Mesodermal cell (in vitro differentiated cells): ENCODE measurements around the gene PPP1R3F.
"Not testable (repeated sequence)": the region's sequence is repeated elsewhere in the genome, so short reads cannot be mapped to it uniquely, and the experiment has no call there.

ENCODE experiments used
- H3K27ac ChIP-seq: 2 replicates; pipeline ENCODE4 v1.7.0; 2013; ENCODE audit warnings: mild to moderate bottlenecking, low read depth, low read length, moderate library complexity; ENCODE audit not compliant: severe bottlenecking
- H3K36me3 ChIP-seq: 2 replicates; pipeline ENCODE4 v1.7.1; 2013; ENCODE audit warnings: mild to moderate bottlenecking, low read length, moderate library complexity; ENCODE audit not compliant: control insufficient read depth, insufficient read depth
- H3K4me1 ChIP-seq: one replicate; pipeline ENCODE4 v1.7.1; 2013; ENCODE audit warnings: mild to moderate bottlenecking, low read length; ENCODE audit not compliant: insufficient read depth, control insufficient read depth, poor library complexity, severe bottlenecking
- H3K4me3 ChIP-seq: 2 replicates; pipeline ENCODE4 v1.7.0; 2013; ENCODE audit warnings: low read length, control low read depth, mild to moderate bottlenecking; ENCODE audit not compliant: insufficient read depth, poor library complexity, severe bottlenecking; ENCODE audit errors: extremely low read depth
- H3K9me3 ChIP-seq: 2 replicates; pipeline ENCODE4 v1.7.1; 2013; ENCODE audit warnings: mild to moderate bottlenecking, low read length, moderate library complexity; ENCODE audit not compliant: control insufficient read depth
- WGBS, 2 experiments: methylation state at CpG; one replicate each; pipeline ENCODE4 v1.1.5; 2013; ENCODE audit warnings: missing lambda C conversion rate in 2 of 2; ENCODE audit not compliant: insufficient coverage in 2 of 2; 5-methylcytosine and 5-hydroxymethylcytosine counted together

The PPP1R3F gene

DNA sequence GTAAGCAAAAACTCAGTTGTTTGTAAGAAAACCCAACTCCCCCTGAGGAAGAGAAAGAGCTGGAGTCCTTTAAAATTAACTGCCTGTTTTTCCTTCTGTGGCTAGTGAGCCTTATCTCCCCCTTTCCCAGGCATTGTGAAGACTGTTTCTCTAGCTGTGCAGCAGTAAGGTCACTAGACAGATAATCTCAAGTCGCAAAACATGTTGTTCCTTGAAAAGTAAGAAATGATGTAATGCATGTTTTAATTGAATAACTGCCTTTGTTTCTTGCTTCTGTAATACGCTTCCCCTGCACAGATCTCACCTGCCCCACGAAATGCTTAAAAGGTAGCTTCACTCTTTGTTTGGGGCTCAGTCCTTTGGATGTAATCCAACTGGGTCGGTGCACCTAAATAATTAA lies 46.5 kb downstream of the PPP1R3F start:
- Histone ChIP-seq H3K27ac (no peak overlapping the region), H3K4me1 (no peaks in the 10 kb centered on the region)
- WGBS, 2 experiments = 100% methylated on average over 2 of the region's 4 CpGs

GRCh38 chrX:49321737-49322136 lies 52.1 kb downstream of the PPP1R3F start, which contains the start of gene GAGE12J:
GAGE12J (plus strand) TSS chrX:49322037; CDS start chrX:49323194, 1,157 bp downstream.
- not testable (repeated sequence) for H3K4me3 ChIP-seq, H3K27ac ChIP-seq, H3K4me1 ChIP-seq, H3K36me3 ChIP-seq, H3K9me3 ChIP-seq
- no CpG with 5 or more reads among the region's 16 CpGs for WGBS, 2 experiments

More for the DNA sequence above, 46.5 kb downstream of the PPP1R3F start:
- Histone ChIP-seq H3K4me3 (no peak overlapping the region), H3K9me3 (no peaks in the 10 kb centered on the region), H3K36me3 (no peaks in the 10 kb centered on the region)

DNA sequence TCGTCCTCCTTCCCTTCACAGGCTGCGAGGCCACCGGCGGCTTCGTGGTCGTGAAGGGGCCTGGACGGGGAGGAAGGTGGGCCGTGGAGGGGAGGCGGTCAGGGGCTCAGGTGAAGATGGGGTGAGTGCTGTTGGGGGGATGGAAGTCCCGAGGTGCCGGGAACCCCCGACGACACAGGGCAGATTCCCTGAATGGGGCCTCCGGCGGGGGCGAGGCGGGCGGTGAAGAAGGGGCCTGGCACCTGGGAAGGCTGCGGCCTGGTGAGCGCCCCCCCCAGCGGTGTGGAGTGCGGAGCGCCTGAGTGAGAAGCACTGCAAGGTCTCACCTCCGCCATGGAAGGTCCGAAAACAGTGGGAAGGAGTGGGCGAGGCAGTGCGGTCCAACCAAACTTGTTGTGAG lies 52.7 kb downstream of the PPP1R3F start:
- WGBS, 2 experiments = no CpG with 5 or more reads among the region's 27 CpGs
- H3K9me3 ChIP-seq, H3K4me1 ChIP-seq, H3K4me3 ChIP-seq, H3K36me3 ChIP-seq, H3K27ac ChIP-seq: not testable (repeated sequence)

DNA sequence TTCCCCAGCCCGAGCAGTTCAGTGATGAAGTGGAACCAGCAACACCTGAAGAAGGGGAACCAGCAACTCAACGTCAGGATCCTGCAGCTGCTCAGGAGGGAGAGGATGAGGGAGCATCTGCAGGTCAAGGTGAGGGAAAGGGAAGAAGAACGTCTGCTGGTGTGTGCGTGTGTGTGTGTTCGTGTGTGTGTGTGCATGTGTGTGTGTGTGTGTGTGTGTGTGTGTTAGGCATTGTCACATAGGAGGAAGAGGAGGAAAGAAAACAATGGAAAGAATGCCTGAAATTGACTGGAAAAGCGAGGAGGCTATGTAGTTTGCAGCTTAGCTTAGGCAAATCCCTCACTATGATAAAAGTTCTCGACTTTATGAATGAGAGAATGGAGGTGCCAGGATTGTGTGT lies 54.1 kb downstream of the PPP1R3F start:
- H3K4me1 ChIP-seq, H3K36me3 ChIP-seq, H3K27ac ChIP-seq, H3K4me3 ChIP-seq, H3K9me3 ChIP-seq: not testable (repeated sequence)
- no CpG with 5 or more reads among the region's 7 CpGs for WGBS, 2 experiments

DNA sequence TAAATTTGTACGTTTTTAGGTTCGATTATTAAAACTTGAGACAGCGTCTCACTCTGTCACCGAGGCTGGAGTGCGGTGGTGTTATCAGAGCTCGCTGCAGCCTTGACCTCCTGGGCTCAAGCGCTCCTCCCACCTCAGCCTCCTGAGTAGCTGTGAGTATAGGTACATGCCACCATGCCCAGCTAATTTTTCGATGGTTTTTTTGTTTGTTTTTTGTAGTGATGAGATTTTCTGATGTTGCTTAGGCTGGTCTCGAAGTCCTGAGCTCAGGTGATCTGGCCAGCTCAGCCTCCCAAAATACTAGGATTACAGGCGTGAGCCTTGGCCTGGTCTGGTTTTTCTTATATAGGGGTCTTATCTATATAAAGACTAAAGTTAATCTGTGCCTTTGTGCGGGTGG lies 60.8 kb downstream of the PPP1R3F start:
- WGBS, 2 experiments = no CpG with 5 or more reads among the region's 11 CpGs
- H3K4me3 ChIP-seq, H3K4me1 ChIP-seq, H3K36me3 ChIP-seq, H3K27ac ChIP-seq, H3K9me3 ChIP-seq: not testable (repeated sequence)

GRCh38 chrX:49331282-49331681 lies 61.7 kb downstream of the PPP1R3F start, which contains the start of gene GAGE13:
GAGE13 (plus strand) TSS chrX:49331582; CDS start chrX:49332738, 1,156 bp downstream.
- not testable (repeated sequence) for H3K36me3 ChIP-seq, H3K4me1 ChIP-seq, H3K9me3 ChIP-seq, H3K27ac ChIP-seq, H3K4me3 ChIP-seq
- no CpG with 5 or more reads among the region's 16 CpGs for WGBS, 2 experiments

DNA sequence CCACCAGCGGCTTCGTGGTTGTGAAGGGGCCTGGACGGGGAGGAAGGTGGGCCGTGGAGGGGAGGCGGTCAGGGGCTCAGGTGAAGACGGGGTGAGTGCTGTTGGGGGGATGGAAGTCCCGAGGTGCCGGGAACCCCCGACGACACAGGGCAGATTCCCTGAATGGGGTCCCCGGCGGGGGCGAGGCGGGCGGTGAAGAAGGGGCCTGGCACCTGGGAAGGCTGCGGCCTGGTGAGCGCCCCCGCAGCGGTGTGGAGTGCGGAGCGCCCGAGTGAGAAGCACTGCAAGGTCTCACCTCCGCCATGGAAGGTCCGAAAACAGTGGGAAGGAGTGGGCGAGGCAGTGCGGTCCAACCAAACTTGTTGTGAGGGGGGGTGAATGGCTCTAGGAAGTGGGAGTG lies 62.2 kb downstream of the PPP1R3F start:
- not testable (repeated sequence) for H3K4me1 ChIP-seq, H3K4me3 ChIP-seq, H3K36me3 ChIP-seq, H3K27ac ChIP-seq, H3K9me3 ChIP-seq
- WGBS, 2 experiments = no CpG with 5 or more reads among the region's 26 CpGs
